ENCODE measurements around the gene AKAP13. TPM values are rescaled to one million over a fixed set of nuclear protein-coding genes. Genes with fewer than 3 reads are reported as not detected.

AKAP13 gene
- total RNA-seq, 1 donor from 2014 or later, result 145 TPM

GRCh38 chr15:85752491-85752961 lies 372.1 kb downstream of the AKAP13 start:
- Mint-ChIP-seq H3K27ac (ENCODE audit: unreplicated experiment) (peak overlapping the region; percentile 94), H3K9me3 (ENCODE audit: unreplicated experiment) (peaks cover 17% of the 10 kb centered on the region), H3K4me3 (ENCODE audit: unreplicated experiment) (peak overlapping the region; percentile 16), H3K27me3 (ENCODE audit: unreplicated experiment) (peaks cover 21% of the 10 kb centered on the region), H3K36me3 (ENCODE audit: unreplicated experiment) (no peaks in the 10 kb centered on the region), H3K4me1 (ENCODE audit: low read depth, unreplicated experiment) (peaks cover 47% of the 10 kb centered on the region)
- no peak for DNase-seq
- TF ChIP-seq, protein P1, sequence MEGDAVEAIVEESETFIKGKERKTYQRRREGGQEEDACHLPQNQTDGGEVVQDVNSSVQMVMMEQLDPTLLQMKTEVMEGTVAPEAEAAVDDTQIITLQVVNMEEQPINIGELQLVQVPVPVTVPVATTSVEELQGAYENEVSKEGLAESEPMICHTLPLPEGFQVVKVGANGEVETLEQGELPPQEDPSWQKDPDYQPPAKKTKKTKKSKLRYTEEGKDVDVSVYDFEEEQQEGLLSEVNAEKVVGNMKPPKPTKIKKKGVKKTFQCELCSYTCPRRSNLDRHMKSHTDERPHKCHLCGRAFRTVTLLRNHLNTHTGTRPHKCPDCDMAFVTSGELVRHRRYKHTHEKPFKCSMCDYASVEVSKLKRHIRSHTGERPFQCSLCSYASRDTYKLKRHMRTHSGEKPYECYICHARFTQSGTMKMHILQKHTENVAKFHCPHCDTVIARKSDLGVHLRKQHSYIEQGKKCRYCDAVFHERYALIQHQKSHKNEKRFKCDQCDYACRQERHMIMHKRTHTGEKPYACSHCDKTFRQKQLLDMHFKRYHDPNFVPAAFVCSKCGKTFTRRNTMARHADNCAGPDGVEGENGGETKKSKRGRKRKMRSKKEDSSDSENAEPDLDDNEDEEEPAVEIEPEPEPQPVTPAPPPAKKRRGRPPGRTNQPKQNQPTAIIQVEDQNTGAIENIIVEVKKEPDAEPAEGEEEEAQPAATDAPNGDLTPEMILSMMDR (IDR thresholded peaks at IDR 0.05; ENCODE audit: partially characterized antibody, unreplicated experiment), result no peak

GRCh38 chr15:85753261-85753660 lies 372.9 kb downstream of the AKAP13 start:
- H3K27me3 Mint-ChIP-seq (ENCODE audit: unreplicated experiment), result peaks cover 19% of the 10 kb centered on the region
- TF ChIP-seq, protein P1 (IDR thresholded peaks at IDR 0.05; ENCODE audit: partially characterized antibody, unreplicated experiment), result no peak
- peak overlapping the region; percentile 60 for H3K27ac Mint-ChIP-seq (ENCODE audit: unreplicated experiment)
- no peak for DNase-seq
- H3K4me3 Mint-ChIP-seq (ENCODE audit: unreplicated experiment), result no peak overlapping the region
- H3K4me1 Mint-ChIP-seq (ENCODE audit: low read depth, unreplicated experiment), result peaks cover 41% of the 10 kb centered on the region
- H3K9me3 Mint-ChIP-seq (ENCODE audit: unreplicated experiment), result peaks cover 17% of the 10 kb centered on the region
- no peaks in the 10 kb centered on the region for H3K36me3 Mint-ChIP-seq (ENCODE audit: unreplicated experiment)

DNA sequence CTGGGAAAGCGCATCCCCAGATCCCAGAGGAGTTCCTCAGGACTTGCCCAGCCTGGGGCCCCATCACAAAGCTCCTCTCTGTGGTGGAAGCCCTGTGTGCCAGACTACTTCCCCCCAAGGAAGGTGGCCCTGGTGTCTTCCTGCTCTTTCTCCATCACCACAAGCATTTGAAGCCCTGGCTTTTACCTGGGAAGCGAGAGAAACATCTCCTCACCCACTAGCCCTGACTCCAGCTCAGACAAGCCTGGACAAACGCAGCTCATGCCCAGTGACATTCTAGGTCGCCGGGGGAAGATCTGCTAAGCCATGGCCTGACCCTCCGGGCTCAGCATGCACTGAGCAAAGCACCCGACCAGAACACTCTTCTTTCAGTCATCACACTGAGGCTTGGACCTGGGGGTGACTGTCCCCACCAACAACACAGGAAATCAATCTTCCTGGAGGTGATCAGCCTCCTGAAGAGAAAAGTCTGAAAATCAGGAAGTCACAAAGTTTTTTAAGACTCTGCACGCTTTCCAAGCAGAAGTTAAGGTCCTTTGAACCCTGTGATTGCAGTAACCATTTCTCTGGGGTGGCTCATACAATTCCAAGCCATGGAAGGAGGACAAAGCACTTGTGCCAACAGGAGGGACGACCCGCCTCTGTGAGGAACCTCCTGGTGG lies 373.5 kb downstream of the AKAP13 start:
- Mint-ChIP-seq H3K4me3 (ENCODE audit: unreplicated experiment) (no peak overlapping the region), H3K27me3 (ENCODE audit: unreplicated experiment) (peaks cover 19% of the 10 kb centered on the region), H3K36me3 (ENCODE audit: unreplicated experiment) (no peaks in the 10 kb centered on the region), H3K4me1 (ENCODE audit: low read depth, unreplicated experiment) (peaks cover 35% of the 10 kb centered on the region), H3K9me3 (ENCODE audit: unreplicated experiment) (peaks cover 18% of the 10 kb centered on the region), H3K27ac (ENCODE audit: unreplicated experiment) (peak overlapping the region; percentile 86)
- no peak for DNase-seq
- TF ChIP-seq, protein P1 (IDR thresholded peaks at IDR 0.05; ENCODE audit: partially characterized antibody, unreplicated experiment), result no peak

- H3K27me3 Mint-ChIP-seq (ENCODE audit: unreplicated experiment), result peaks cover 18% of the 10 kb centered on the region
- TF ChIP-seq, protein P1 (IDR thresholded peaks at IDR 0.05; ENCODE audit: partially characterized antibody, unreplicated experiment), result no peak
- peaks cover 26% of the 10 kb centered on the region for H3K4me1 Mint-ChIP-seq (ENCODE audit: low read depth, unreplicated experiment)
- H3K9me3 Mint-ChIP-seq (ENCODE audit: unreplicated experiment), result peaks cover 17% of the 10 kb centered on the region
- no peak overlapping the region for H3K4me3 Mint-ChIP-seq (ENCODE audit: unreplicated experiment)
- H3K36me3 Mint-ChIP-seq (ENCODE audit: unreplicated experiment), result no peaks in the 10 kb centered on the region
- DNase-seq, result no peak
- peak overlapping the region; percentile 10 for H3K27ac Mint-ChIP-seq (ENCODE audit: unreplicated experiment)
These were observed 374.6 kb downstream of the AKAP13 start for GRCh38 chr15:85754989-85755388.

GRCh38 chr15:85755471-85755870 lies 375.1 kb downstream of the AKAP13 start:
- no peak for DNase-seq
- no peak overlapping the region for H3K4me3 Mint-ChIP-seq (ENCODE audit: unreplicated experiment)
- H3K4me1 Mint-ChIP-seq (ENCODE audit: low read depth, unreplicated experiment), result peaks cover 23% of the 10 kb centered on the region
- peaks cover 16% of the 10 kb centered on the region for H3K9me3 Mint-ChIP-seq (ENCODE audit: unreplicated experiment)
- no peak overlapping the region for H3K27ac Mint-ChIP-seq (ENCODE audit: unreplicated experiment)
- peaks cover 17% of the 10 kb centered on the region for H3K27me3 Mint-ChIP-seq (ENCODE audit: unreplicated experiment)
- TF ChIP-seq, protein P1 (IDR thresholded peaks at IDR 0.05; ENCODE audit: partially characterized antibody, unreplicated experiment), result no peak
- H3K36me3 Mint-ChIP-seq (ENCODE audit: unreplicated experiment), result no peaks in the 10 kb centered on the region
